ENCODE results near the gene PACSIN2.
"Not testable (repeated sequence)": the region's sequence is repeated elsewhere in the genome, so short reads cannot be mapped to it uniquely, and the experiment has no call there.

Gene PACSIN2

GRCh38 chr22:42922374-42923191, 92.4 kb downstream of the PACSIN2 start:
- H3K4me3 Mint-ChIP-seq, result no peak overlapping the region
- TF ChIP-seq, protein P1, sequence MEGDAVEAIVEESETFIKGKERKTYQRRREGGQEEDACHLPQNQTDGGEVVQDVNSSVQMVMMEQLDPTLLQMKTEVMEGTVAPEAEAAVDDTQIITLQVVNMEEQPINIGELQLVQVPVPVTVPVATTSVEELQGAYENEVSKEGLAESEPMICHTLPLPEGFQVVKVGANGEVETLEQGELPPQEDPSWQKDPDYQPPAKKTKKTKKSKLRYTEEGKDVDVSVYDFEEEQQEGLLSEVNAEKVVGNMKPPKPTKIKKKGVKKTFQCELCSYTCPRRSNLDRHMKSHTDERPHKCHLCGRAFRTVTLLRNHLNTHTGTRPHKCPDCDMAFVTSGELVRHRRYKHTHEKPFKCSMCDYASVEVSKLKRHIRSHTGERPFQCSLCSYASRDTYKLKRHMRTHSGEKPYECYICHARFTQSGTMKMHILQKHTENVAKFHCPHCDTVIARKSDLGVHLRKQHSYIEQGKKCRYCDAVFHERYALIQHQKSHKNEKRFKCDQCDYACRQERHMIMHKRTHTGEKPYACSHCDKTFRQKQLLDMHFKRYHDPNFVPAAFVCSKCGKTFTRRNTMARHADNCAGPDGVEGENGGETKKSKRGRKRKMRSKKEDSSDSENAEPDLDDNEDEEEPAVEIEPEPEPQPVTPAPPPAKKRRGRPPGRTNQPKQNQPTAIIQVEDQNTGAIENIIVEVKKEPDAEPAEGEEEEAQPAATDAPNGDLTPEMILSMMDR (IDR thresholded peaks at IDR 0.05), result no peak
- no peak for DNase-seq
- no peaks in the 10 kb centered on the region for H3K9me3 Mint-ChIP-seq
- no peak overlapping the region for H3K27ac Mint-ChIP-seq
- peaks cover 4% of the 10 kb centered on the region for H3K36me3 Mint-ChIP-seq (ENCODE audit: low read depth)
- H3K27me3 Mint-ChIP-seq (ENCODE audit: low read depth, poor library complexity), result no peaks in the 10 kb centered on the region
- H3K4me1 Mint-ChIP-seq, result peaks cover 46% of the 10 kb centered on the region

DNA sequence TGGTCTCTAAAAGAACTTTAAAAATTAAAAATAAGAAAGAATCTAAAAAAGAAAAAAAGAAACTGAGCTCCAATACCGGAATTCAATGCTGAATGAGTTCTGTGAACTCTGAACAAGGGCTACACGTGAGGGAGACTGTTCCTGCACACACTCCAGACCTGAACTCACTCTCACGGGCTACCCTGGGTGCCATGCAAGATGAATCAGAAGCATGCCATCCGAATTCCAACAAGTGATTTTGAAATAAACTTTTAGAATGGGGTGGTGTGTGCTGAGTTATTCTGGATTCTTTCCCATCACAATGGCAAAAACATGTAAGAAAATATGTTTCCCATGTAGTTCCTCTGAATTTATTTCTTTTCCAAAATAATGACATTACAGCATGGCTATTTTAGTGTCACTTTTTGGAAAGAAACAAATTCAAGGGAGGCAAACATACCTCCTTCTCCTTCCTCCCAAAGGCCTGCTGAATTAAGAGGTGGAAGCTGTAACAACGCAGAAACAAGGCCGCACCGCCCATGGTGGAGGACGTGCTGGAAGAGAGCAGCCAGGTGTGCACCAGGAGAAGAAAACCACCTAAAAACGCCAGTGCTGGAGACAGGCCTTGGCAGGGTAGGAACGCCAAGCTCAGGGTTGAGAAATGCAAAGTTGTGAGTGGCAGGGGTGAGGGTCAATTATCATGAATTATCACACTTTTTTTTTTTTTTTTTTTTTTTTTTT, 94.7 kb downstream of the PACSIN2 start:
- Mint-ChIP-seq H3K27me3 (ENCODE audit: low read depth, poor library complexity) (no peaks in the 10 kb centered on the region), H3K27ac (peak overlapping the region; percentile 38), H3K4me1 (peaks cover 44% of the 10 kb centered on the region), H3K4me3 (no peak overlapping the region), H3K9me3 (no peaks in the 10 kb centered on the region), H3K36me3 (ENCODE audit: low read depth) (peaks cover 4% of the 10 kb centered on the region)
- no peak for DNase-seq
- TF ChIP-seq, protein P1 (IDR thresholded peaks at IDR 0.05), result no peak

- DNase-seq, result no peak
- TF ChIP-seq, protein P1 (IDR thresholded peaks at IDR 0.05), result no peak
- peak overlapping the region; percentile 45 for H3K27ac Mint-ChIP-seq
- H3K4me1 Mint-ChIP-seq, result peaks cover 39% of the 10 kb centered on the region
- H3K27me3 Mint-ChIP-seq (ENCODE audit: low read depth, poor library complexity), result no peaks in the 10 kb centered on the region
- H3K4me3 Mint-ChIP-seq, result no peak overlapping the region
- no peaks in the 10 kb centered on the region for H3K9me3 Mint-ChIP-seq
- peaks cover 4% of the 10 kb centered on the region for H3K36me3 Mint-ChIP-seq (ENCODE audit: low read depth)
These were observed 95.8 kb downstream of the PACSIN2 start for GRCh38 chr22:42919199-42919598.

- DNase-seq, result no peak
- H3K27ac Mint-ChIP-seq, result no peak overlapping the region
- H3K4me3 Mint-ChIP-seq, result no peak overlapping the region
- H3K27me3 Mint-ChIP-seq (ENCODE audit: low read depth, poor library complexity), result no peaks in the 10 kb centered on the region
- H3K9me3 Mint-ChIP-seq, result no peaks in the 10 kb centered on the region
- TF ChIP-seq, protein P1 (IDR thresholded peaks at IDR 0.05), result no peak
- peaks cover 36% of the 10 kb centered on the region for H3K4me1 Mint-ChIP-seq
- H3K36me3 Mint-ChIP-seq (ENCODE audit: low read depth), result peaks cover 4% of the 10 kb centered on the region
These were observed 96.4 kb downstream of the PACSIN2 start for GRCh38 chr22:42918500-42918899.

DNA sequence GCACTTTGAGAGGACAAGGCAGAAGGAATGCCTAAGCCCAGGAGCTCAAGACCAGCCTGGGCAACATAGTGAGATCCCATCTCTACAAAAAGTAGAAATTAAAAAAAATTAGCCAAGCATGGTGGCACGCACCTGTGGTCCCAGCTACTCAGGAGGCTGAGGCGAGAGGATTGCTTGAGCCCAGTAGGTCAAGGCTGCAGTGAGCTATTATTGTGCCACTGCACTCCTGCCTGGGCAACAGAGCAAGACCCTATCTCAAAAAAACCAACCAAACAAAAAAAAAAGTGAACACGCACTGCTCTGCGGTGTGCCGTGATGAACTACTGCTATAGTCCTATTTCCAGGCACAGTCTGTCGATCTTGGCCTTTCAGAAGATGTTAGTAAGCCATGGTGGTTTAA, 97.6 kb downstream of the PACSIN2 start:
- peaks cover 26% of the 10 kb centered on the region for H3K4me1 Mint-ChIP-seq
- H3K9me3 Mint-ChIP-seq; H3K27ac Mint-ChIP-seq; H3K4me3 Mint-ChIP-seq; DNase-seq; H3K36me3 Mint-ChIP-seq (ENCODE audit: low read depth); H3K27me3 Mint-ChIP-seq (ENCODE audit: low read depth, poor library complexity): not testable (repeated sequence)

- peak overlapping the region; percentile 40 for H3K27ac Mint-ChIP-seq
- no peaks in the 10 kb centered on the region for H3K27me3 Mint-ChIP-seq (ENCODE audit: low read depth, poor library complexity)
- DNase-seq, result no peak
- peaks cover 12% of the 10 kb centered on the region for H3K36me3 Mint-ChIP-seq (ENCODE audit: low read depth)
- no peak overlapping the region for H3K4me3 Mint-ChIP-seq
- H3K9me3 Mint-ChIP-seq, result no peaks in the 10 kb centered on the region
- TF ChIP-seq, protein P1 (IDR thresholded peaks at IDR 0.05), result no peak
- H3K4me1 Mint-ChIP-seq, result peaks cover 32% of the 10 kb centered on the region
These were observed 98.8 kb downstream of the PACSIN2 start for GRCh38 chr22:42915980-42916765.

All from nephron progenitor cell (in vitro differentiated cells).